Peyer's patch (tissue), 4 donors: ENCODE measurements around the gene WAPL.

Source experiments
- CTCF ChIP-seq, 6 experiments: fragments of 450-650 bp in 4 of 6; fragments of 200-600 bp in 2 of 6; sonication (generic) in 1 of 6; IDR thresholded peaks; one replicate each; pipeline ENCODE4 v1.5.1; 2017 to 2019; ENCODE audit warnings: antibody characterized with exemption in 6 of 6, mild to moderate bottlenecking in 3 of 6, moderate library complexity in 1 of 6
- POLR2A ChIP-seq, 2 donors: fragments of 450-650 bp; IDR thresholded peaks; one replicate each; pipeline ENCODE4 v1.5.1; 2017; ENCODE audit warnings: antibody characterized with exemption in 2 of 2, mild to moderate bottlenecking in 2 of 2, moderate library complexity in 2 of 2

- TF ChIP-seq CTCF (IDR thresholded peaks at IDR 0.05) (no peak), POLR2A (IDR thresholded peaks at IDR 0.05) (no peak)
Measured at GRCh38 chr10:86419101-86419500, 102.5 kb downstream of the WAPL start.
